ENCODE results near the gene CST7. TPM values are rescaled to one million over a fixed set of nuclear protein-coding genes. Genes with fewer than 3 reads are reported as not detected.

The CST7 gene
- total and polyA plus RNA-seq, 7 donors: 0.13 to 1.2 (median 0.55) TPM

GRCh38 chr20:24985802-24986201 is 36.7 kb downstream of the CST7 start:
- peaks cover 38% of the 10 kb centered on the region for H3K4me1 ChIP-seq
- WGBS, 3 donors: 25 to 38% (median 34%) methylated on average over 6 of the region's 6 CpGs
- peak overlapping the region; percentile 72 for H3K27ac ChIP-seq
- peak overlapping the region; percentile 12 for H3K4me3 ChIP-seq
- peaks cover 0 to 19% of the 10 kb centered on the region in 2 donors for H3K36me3 ChIP-seq (ENCODE audit: insufficient read depth in 1 of 2, low read depth in 1 of 2)
- no peaks in the 10 kb centered on the region for H3K27me3 ChIP-seq (ENCODE audit: insufficient read depth in 3 of 3, low read length in 2 of 3)
- TF ChIP-seq, protein P1, sequence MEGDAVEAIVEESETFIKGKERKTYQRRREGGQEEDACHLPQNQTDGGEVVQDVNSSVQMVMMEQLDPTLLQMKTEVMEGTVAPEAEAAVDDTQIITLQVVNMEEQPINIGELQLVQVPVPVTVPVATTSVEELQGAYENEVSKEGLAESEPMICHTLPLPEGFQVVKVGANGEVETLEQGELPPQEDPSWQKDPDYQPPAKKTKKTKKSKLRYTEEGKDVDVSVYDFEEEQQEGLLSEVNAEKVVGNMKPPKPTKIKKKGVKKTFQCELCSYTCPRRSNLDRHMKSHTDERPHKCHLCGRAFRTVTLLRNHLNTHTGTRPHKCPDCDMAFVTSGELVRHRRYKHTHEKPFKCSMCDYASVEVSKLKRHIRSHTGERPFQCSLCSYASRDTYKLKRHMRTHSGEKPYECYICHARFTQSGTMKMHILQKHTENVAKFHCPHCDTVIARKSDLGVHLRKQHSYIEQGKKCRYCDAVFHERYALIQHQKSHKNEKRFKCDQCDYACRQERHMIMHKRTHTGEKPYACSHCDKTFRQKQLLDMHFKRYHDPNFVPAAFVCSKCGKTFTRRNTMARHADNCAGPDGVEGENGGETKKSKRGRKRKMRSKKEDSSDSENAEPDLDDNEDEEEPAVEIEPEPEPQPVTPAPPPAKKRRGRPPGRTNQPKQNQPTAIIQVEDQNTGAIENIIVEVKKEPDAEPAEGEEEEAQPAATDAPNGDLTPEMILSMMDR (IDR thresholded peaks at IDR 0.05): no peak
- DNase-seq (peak in 1 of 2 donors; percentile 41), ATAC-seq (peak; percentile 46 to 73 (median 55))
- intact Hi-C loops (cut with DNase I): loop anchor here in 1 of 2 donors (10.0 kb wide), 1 partner anchor 629 kb away; no protein-coding TSS in a partner anchor
- no peaks in the 10 kb centered on the region for H3K9me3 ChIP-seq

DNA sequence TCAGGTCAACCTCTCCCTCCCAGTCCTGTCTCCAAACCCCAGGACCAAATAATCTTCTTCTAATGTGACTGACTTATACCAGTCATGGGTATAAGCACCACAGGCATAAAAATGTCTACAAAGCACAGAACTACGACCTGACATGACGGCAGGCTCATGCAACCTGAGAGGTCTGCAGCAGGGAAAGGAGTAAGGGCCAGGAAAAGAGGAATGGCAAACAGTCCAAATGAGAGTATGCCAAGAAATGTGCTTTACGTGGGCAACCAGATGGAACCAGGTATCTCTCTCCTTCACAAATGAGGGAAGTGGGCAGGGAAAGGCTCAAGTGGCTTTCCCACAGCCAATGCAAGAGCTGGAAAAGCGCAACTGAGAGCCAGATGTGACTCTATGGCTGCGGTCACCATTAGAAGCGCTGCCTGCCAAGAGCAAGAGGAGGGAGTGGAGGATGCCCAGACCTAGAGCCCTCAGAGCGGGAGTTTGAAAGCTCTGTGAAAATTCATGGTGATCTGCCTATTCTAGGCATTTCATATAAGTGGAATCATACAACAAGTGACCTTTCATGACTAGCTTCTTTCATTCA is 37.5 kb downstream of the CST7 start:
- TF ChIP-seq, protein P1 (IDR thresholded peaks at IDR 0.05): no peak
- Histone ChIP-seq H3K36me3 (ENCODE audit: insufficient read depth in 1 of 2, low read depth in 1 of 2) (peaks cover 0 to 12% of the 10 kb centered on the region in 2 donors), H3K27ac (peak overlapping the region; percentile 72), H3K4me1 (peaks cover 43% of the 10 kb centered on the region), H3K4me3 (no peak overlapping the region), H3K9me3 (no peaks in the 10 kb centered on the region), H3K27me3 (ENCODE audit: insufficient read depth in 3 of 3, low read length in 2 of 3) (no peaks in the 10 kb centered on the region)
- no peak for ATAC-seq
- peak in 1 of 2 donors; percentile 32 for DNase-seq
- 57 to 68% (median 59%) methylated on average over 7 of the region's 7 CpGs for WGBS, 3 donors
- intact Hi-C loops (cut with DNase I): loop anchor here in 1 of 2 donors (10.0 kb wide), 1 partner anchor 628 kb away; no protein-coding TSS in a partner anchor

GRCh38 chr20:24987244-24987643 is 38.2 kb downstream of the CST7 start:
- TF ChIP-seq, protein P1 (IDR thresholded peaks at IDR 0.05): no peak
- H3K36me3 ChIP-seq (ENCODE audit: insufficient read depth in 1 of 2, low read depth in 1 of 2): peaks cover 0 to 12% of the 10 kb centered on the region in 2 donors
- ATAC-seq (no peak), DNase-seq (no peak)
- no peaks in the 10 kb centered on the region for H3K27me3 ChIP-seq (ENCODE audit: insufficient read depth in 3 of 3, low read length in 2 of 3)
- peaks cover 43% of the 10 kb centered on the region for H3K4me1 ChIP-seq
- intact Hi-C loops (cut with DNase I): loop anchor here in 1 of 2 donors (10.0 kb wide), 1 partner anchor 628 kb away; no protein-coding TSS in a partner anchor
- no peak overlapping the region for H3K27ac ChIP-seq
- WGBS, 3 donors: 93 to 97% (median 93%) methylated on average over 2 of the region's 2 CpGs
- H3K9me3 ChIP-seq: no peaks in the 10 kb centered on the region
- no peak overlapping the region for H3K4me3 ChIP-seq

DNA sequence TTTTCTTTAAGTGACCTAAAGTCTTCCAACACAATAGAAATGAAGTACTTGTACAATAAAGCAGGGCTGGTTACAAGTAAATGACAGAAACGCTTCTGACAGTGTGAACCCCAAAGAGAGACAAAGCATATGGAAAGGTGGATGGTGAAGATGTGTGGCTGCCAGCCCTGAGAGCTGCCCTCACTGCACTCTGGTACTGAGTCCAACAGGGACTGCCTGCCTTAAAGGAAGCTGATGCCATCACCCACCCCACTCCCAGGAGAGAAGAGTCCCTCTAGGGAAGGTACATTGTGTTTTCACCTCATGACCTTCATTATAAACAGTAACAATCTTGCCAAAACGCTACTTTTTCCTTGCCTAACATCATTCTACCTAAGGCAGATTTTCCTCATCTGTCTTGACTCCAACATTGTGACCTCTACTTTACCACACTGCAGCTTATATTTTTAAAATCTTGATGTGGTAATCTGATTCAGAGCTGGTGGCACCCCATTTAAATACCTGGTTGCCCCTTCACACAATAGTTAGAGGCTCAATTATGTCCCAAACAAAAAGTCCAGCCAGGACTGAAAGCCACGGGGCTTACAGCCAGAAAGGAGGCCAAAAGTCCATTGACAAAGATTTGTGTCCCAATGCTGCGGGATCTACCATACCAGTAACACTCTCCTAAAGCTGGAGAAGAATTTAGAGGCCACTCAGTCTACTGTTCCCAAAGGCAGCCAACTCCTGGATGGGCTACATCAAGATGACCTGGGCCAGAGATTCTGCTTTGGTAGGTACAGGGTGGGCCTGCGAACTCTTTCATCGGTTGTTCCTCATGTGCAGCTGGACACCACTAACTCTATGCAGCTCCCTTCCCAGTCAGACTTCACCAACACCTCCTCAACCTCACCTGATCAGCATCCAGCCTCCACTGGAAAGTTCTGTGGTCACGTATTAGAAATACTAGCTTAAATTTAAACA is 39.1 kb downstream of the CST7 start:
- Histone ChIP-seq H3K4me3 (no peak overlapping the region), H3K27ac (no peak overlapping the region), H3K4me1 (peaks cover 45% of the 10 kb centered on the region), H3K9me3 (no peaks in the 10 kb centered on the region), H3K36me3 (ENCODE audit: insufficient read depth in 1 of 2, low read depth in 1 of 2) (peaks cover 0 to 7% of the 10 kb centered on the region in 2 donors), H3K27me3 (ENCODE audit: insufficient read depth in 3 of 3, low read length in 2 of 3) (no peaks in the 10 kb centered on the region)
- TF ChIP-seq, protein P1 (IDR thresholded peaks at IDR 0.05): no peak
- no peak for DNase-seq
- intact Hi-C loops (cut with DNase I): loop anchor here in 1 of 2 donors (10.0 kb wide), 1 partner anchor 627 kb away; no protein-coding TSS in a partner anchor
- 81 to 83% (median 83%) methylated on average over 7 of the region's 7 CpGs for WGBS, 3 donors
- no peak for ATAC-seq
